ENCODE measurements around the gene TLK1. TPM values are rescaled to one million over a fixed set of nuclear protein-coding genes. Genes with fewer than 3 reads are reported as not detected.

Gene TLK1
- total and polyA plus RNA-seq, 9 donors: 15.9 to 77.4 (median 61.7) TPM

GRCh38 chr2:171205551-171205950 is 44.9 kb upstream of the TLK1 start:
- DNase-seq: no peak
- Histone ChIP-seq H3K4me1 (ENCODE audit: insufficient read depth) (no peaks in the 10 kb centered on the region), H3K27me3 (no peaks in the 10 kb centered on the region), H3K9me3 (no peaks in the 10 kb centered on the region), H3K4me3 (no peak overlapping the region), H3K27ac (no peak overlapping the region), H3K36me3 (no peaks in the 10 kb centered on the region)
- intact Hi-C loops (cut with DNase I): no loop called here
- 94 to 96% (median 95%) methylated on average over 2 of the region's 2 CpGs for WGBS, 3 donors
- TF ChIP-seq CTCF (IDR thresholded peaks at IDR 0.05): no peak
- no peak for TF ChIP-seq EP300 (IDR thresholded peaks at IDR 0.05)
- no peak for TF ChIP-seq POLR2A (IDR thresholded peaks at IDR 0.05)

- no peak overlapping the region for H3K4me3 ChIP-seq
- H3K9me3 ChIP-seq: no peaks in the 10 kb centered on the region
- 90% methylated on average over 4 of the region's 4 CpGs for WGBS, 3 donors
- H3K36me3 ChIP-seq: no peaks in the 10 kb centered on the region
- no peak for DNase-seq
- no peaks in the 10 kb centered on the region for H3K27me3 ChIP-seq
- H3K4me1 ChIP-seq (ENCODE audit: insufficient read depth): no peaks in the 10 kb centered on the region
- intact Hi-C loops (cut with DNase I): no loop called here
- no peak overlapping the region for H3K27ac ChIP-seq
- no peak for TF ChIP-seq CTCF (IDR thresholded peaks at IDR 0.05)
Observed at GRCh38 chr2:171201767-171202166, 41.1 kb upstream of the TLK1 start.

- WGBS, 3 donors: 73 to 96% (median 78%) methylated on average over 1 of the region's 1 CpG
- H3K27ac ChIP-seq: no peak overlapping the region
- TF ChIP-seq EP300 (IDR thresholded peaks at IDR 0.05) (no peak), POLR2A (IDR thresholded peaks at IDR 0.05) (no peak), CTCF (IDR thresholded peaks at IDR 0.05) (no peak)
Observed at GRCh38 chr2:171201271-171201670, 40.6 kb upstream of the TLK1 start.

GRCh38 chr2:171200469-171200868 is 39.8 kb upstream of the TLK1 start:
- Histone ChIP-seq H3K27ac (no peak overlapping the region), H3K36me3 (no peaks in the 10 kb centered on the region), H3K9me3 (no peaks in the 10 kb centered on the region), H3K4me3 (no peak overlapping the region), H3K4me1 (ENCODE audit: insufficient read depth) (no peaks in the 10 kb centered on the region), H3K27me3 (no peaks in the 10 kb centered on the region)
- 97 to 100% (median 99%) methylated on average over 1 of the region's 1 CpG for WGBS, 3 donors
- no peak for DNase-seq
- TF ChIP-seq CTCF (IDR thresholded peaks at IDR 0.05): no peak
- no peak for TF ChIP-seq EP300 (IDR thresholded peaks at IDR 0.05)
- intact Hi-C loops (cut with DNase I): no loop called here

More at GRCh38 chr2:171201271-171201670, 40.6 kb upstream of the TLK1 start:
- DNase-seq: no peak
- Histone ChIP-seq H3K9me3 (no peaks in the 10 kb centered on the region), H3K4me1 (ENCODE audit: insufficient read depth) (no peaks in the 10 kb centered on the region), H3K36me3 (no peaks in the 10 kb centered on the region), H3K4me3 (no peak overlapping the region), H3K27me3 (no peaks in the 10 kb centered on the region)
- intact Hi-C loops (cut with DNase I): no loop called here

- no peaks in the 10 kb centered on the region for H3K9me3 ChIP-seq
- H3K4me1 ChIP-seq (ENCODE audit: insufficient read depth): no peaks in the 10 kb centered on the region
- no peaks in the 10 kb centered on the region for H3K27me3 ChIP-seq
- H3K36me3 ChIP-seq: no peaks in the 10 kb centered on the region
- TF ChIP-seq POLR2A (IDR thresholded peaks at IDR 0.05) (no peak), EP300 (IDR thresholded peaks at IDR 0.05) (no peak), CTCF (IDR thresholded peaks at IDR 0.05) (no peak)
- no peak for DNase-seq
- H3K4me3 ChIP-seq: no peak overlapping the region
- intact Hi-C loops (cut with DNase I): no loop called here
- H3K27ac ChIP-seq: no peak overlapping the region
- WGBS, 3 donors: 97 to 99% (median 97%) methylated on average over 4 of the region's 4 CpGs
Observed at GRCh38 chr2:171191021-171191420, 30.3 kb upstream of the TLK1 start.
